MM.1S (cell line): ENCODE data around the gene CRMP1.
"Not testable (repeated sequence)": the region's sequence is repeated elsewhere in the genome, so short reads cannot be mapped to it uniquely, and the experiment has no call there.

Experiments
- DNase-seq: peaks from one replicate; pipeline ENCODE4 v3.0.0-alpha.2; 2015
- H2AFZ ChIP-seq: fragments of 300-600 bp; sonication (generic); 2 replicates; pipeline ENCODE4 v1.6.0; 2016; ENCODE audit warnings: antibody characterized with exemption, low read length
- H3F3A ChIP-seq: fragments of 300-600 bp; sonication (generic); 2 replicates; pipeline ENCODE4 v1.6.1; 2016; ENCODE audit warnings: mild to moderate bottlenecking, antibody characterized with exemption, low read length, moderate library complexity, mixed read lengths; ENCODE audit not compliant: insufficient read depth
- H3K27ac ChIP-seq: fragments of 300-600 bp; sonication (generic); 2 replicates; pipeline ENCODE4 v1.5.1; 2016; ENCODE audit warnings: mild to moderate bottlenecking, low read length
- H3K27me3 ChIP-seq: fragments of 300-600 bp; sonication (generic); replicated peaks from 2 replicates; pipeline ENCODE4 v1.6.0; 2016; ENCODE audit warnings: low read length; ENCODE audit not compliant: insufficient read depth
- H3K36me3 ChIP-seq: fragments of 300-600 bp; sonication (generic); replicated peaks from 2 replicates; pipeline ENCODE4 v1.6.1; 2016; ENCODE audit warnings: mild to moderate bottlenecking, low read length, mixed read lengths; ENCODE audit not compliant: insufficient read depth
- H3K4me1 ChIP-seq: fragments of 300-600 bp; sonication (generic); 2 replicates; pipeline ENCODE4 v1.6.1; 2016; ENCODE audit warnings: low read length, mixed read lengths
- H3K4me2 ChIP-seq: fragments of 300-600 bp; sonication (generic); 2 replicates; pipeline ENCODE4 v1.6.0; 2016; ENCODE audit warnings: low read depth, low read length
- H3K4me3 ChIP-seq: fragments of 300-600 bp; sonication (generic); 2 replicates; pipeline ENCODE4 v1.5.1; 2016; ENCODE audit warnings: low read length, mixed read lengths
- H3K79me2 ChIP-seq: fragments of 300-600 bp; sonication (generic); 2 replicates; pipeline ENCODE4 v1.6.1; 2016; ENCODE audit warnings: mixed run types, low read length, mixed read lengths
- H3K9ac ChIP-seq: fragments of 300-600 bp; sonication (generic); 2 replicates; pipeline ENCODE4 v1.6.1; 2016; ENCODE audit warnings: low read length, mixed read lengths
- H3K9me2 ChIP-seq: fragments of 300-600 bp; sonication (generic); replicated peaks from 2 replicates; pipeline ENCODE4 v1.6.1; 2016; ENCODE audit warnings: mild to moderate bottlenecking, low read length, mixed read lengths; ENCODE audit not compliant: insufficient read depth
- H3K9me3 ChIP-seq: fragments of 300-600 bp; sonication (generic); replicated peaks from 2 replicates; pipeline ENCODE4 v1.6.1; 2016; ENCODE audit warnings: mild to moderate bottlenecking, low read length, mixed read lengths; ENCODE audit not compliant: insufficient read depth
- H4K20me1 ChIP-seq: fragments of 300-600 bp; sonication (generic); 2 replicates; pipeline ENCODE4 v1.6.1; 2016; ENCODE audit warnings: mild to moderate bottlenecking, low read length, moderate library complexity, mixed read lengths; ENCODE audit not compliant: insufficient read depth
- CTCF ChIP-seq: fragments of 300-600 bp; sonication (generic); IDR thresholded peaks from 2 replicates; pipeline ENCODE4 v1.5.1; 2016; ENCODE audit warnings: antibody characterized with exemption, low read length, mixed read lengths
- EZH2 ChIP-seq: fragments of 300-600 bp; sonication (generic); optimal IDR thresholded peaks from 2 replicates; pipeline ENCODE3; 2017; ENCODE audit warnings: low read depth, mild to moderate bottlenecking, antibody characterized with exemption, low read length, mixed read lengths
- EZH2phosphoT487 ChIP-seq: fragments of 300-600 bp; sonication (generic); IDR thresholded peaks from 2 replicates; pipeline ENCODE4 v1.6.1; 2018; ENCODE audit warnings: antibody characterized with exemption, low read length

CRMP1 gene

GRCh38 chr4:5842456-5842855 lies 50.4 kb downstream of the CRMP1 start:
- Histone ChIP-seq H3K27me3 (no peaks in the 10 kb centered on the region), H2AFZ (no peak overlapping the region), H3K27ac (no peak overlapping the region), H3K4me1 (no peaks in the 10 kb centered on the region), H3K9me3 (no peaks in the 10 kb centered on the region), H4K20me1 (no peaks in the 10 kb centered on the region), H3K9ac (no peak overlapping the region), H3F3A (no peaks in the 10 kb centered on the region), H3K79me2 (no peaks in the 10 kb centered on the region), H3K4me2 (no peak overlapping the region), H3K4me3 (no peak overlapping the region), H3K36me3 (no peaks in the 10 kb centered on the region), H3K9me2 (no peaks in the 10 kb centered on the region)
- no peak for DNase-seq
- TF ChIP-seq EZH2 = no peak
- TF ChIP-seq EZH2phosphoT487 = no peak
- TF ChIP-seq CTCF = no peak

- H3K36me3 ChIP-seq = no peaks in the 10 kb centered on the region
- H3K9ac ChIP-seq = no peak overlapping the region
- H3K4me1 ChIP-seq = no peaks in the 10 kb centered on the region
- H3F3A ChIP-seq = no peaks in the 10 kb centered on the region
- no peak overlapping the region for H3K4me3 ChIP-seq
- no peaks in the 10 kb centered on the region for H4K20me1 ChIP-seq
- no peak for TF ChIP-seq CTCF
- TF ChIP-seq EZH2phosphoT487 = no peak
- no peak for DNase-seq
- no peak overlapping the region for H2AFZ ChIP-seq
- H3K27me3 ChIP-seq = no peaks in the 10 kb centered on the region
- no peaks in the 10 kb centered on the region for H3K79me2 ChIP-seq
- no peak overlapping the region for H3K4me2 ChIP-seq
- H3K9me3 ChIP-seq = no peaks in the 10 kb centered on the region
- H3K9me2 ChIP-seq = no peaks in the 10 kb centered on the region
- no peak overlapping the region for H3K27ac ChIP-seq
Observed at GRCh38 chr4:5839751-5840674, 52.9 kb downstream of the CRMP1 start.

- no peaks in the 10 kb centered on the region for H3K36me3 ChIP-seq
Observed at GRCh38 chr4:5839332-5839731, 53.6 kb downstream of the CRMP1 start.

GRCh38 chr4:5837483-5837882 lies 55.4 kb downstream of the CRMP1 start:
- H4K20me1 ChIP-seq, H3K27ac ChIP-seq: not testable (repeated sequence)

More at GRCh38 chr4:5839332-5839731, 53.6 kb downstream of the CRMP1 start:
- DNase-seq = no peak
- Histone ChIP-seq H3K27me3 (no peaks in the 10 kb centered on the region), H3K9me2 (no peaks in the 10 kb centered on the region), H3K27ac (no peak overlapping the region), H3K9me3 (no peaks in the 10 kb centered on the region), H3K4me3 (no peak overlapping the region), H3K4me2 (no peak overlapping the region), H4K20me1 (no peaks in the 10 kb centered on the region), H3F3A (no peaks in the 10 kb centered on the region), H3K4me1 (no peaks in the 10 kb centered on the region), H2AFZ (no peak overlapping the region), H3K79me2 (no peaks in the 10 kb centered on the region), H3K9ac (no peak overlapping the region)
- no peak for TF ChIP-seq CTCF
- no peak for TF ChIP-seq EZH2phosphoT487
- TF ChIP-seq EZH2 = no peak

More at GRCh38 chr4:5837483-5837882, 55.4 kb downstream of the CRMP1 start:
- H3K4me1 ChIP-seq, H3K9me2 ChIP-seq, H3K9ac ChIP-seq, H3K27me3 ChIP-seq, H2AFZ ChIP-seq, H3K36me3 ChIP-seq, H3K4me2 ChIP-seq, H3K79me2 ChIP-seq, DNase-seq, H3K4me3 ChIP-seq, H3K9me3 ChIP-seq, H3F3A ChIP-seq: not testable (repeated sequence)
